A673 (cell line): ENCODE results near the gene ARL3. TPM values are rescaled to one million over a fixed set of nuclear protein-coding genes. Genes with fewer than 3 reads are reported as not detected.

ENCODE experiments used
- BruUV-seq: library from RNA; stranded (reverse); fragments of 400-500 nt; replicated peaks from 2 replicates; lab custom pipeline; 2021; lab: Mats Ljungman, UMichigan
- CTCF ChIA-PET: fragments of 300-600 bp; sonication (Branson Sonifier 250); formaldehyde crosslinking; loops from one replicate; lab custom pipeline; 2022; ENCODE audit warnings: antibody characterized with exemption; lab: Charles Lee
- POLR2A ChIA-PET: fragments of 300-600 bp; sonication (Branson Sonifier 250); formaldehyde crosslinking; loops from one replicate; lab custom pipeline; 2022; ENCODE audit warnings: antibody characterized with exemption; ENCODE audit not compliant: low non-redundant PET; lab: Charles Lee
- DNase-seq: peaks from one replicate; pipeline ENCODE4 v3.0.0-alpha.2; 2015; ENCODE audit warnings: low spot score
- H3K27ac ChIP-seq: fragments of 200-600 bp; sonication (generic); 2 replicates; pipeline ENCODE4 v1.5.1; 2016; ENCODE audit warnings: mixed run types, low read depth, mild to moderate bottlenecking, mixed read lengths, antibody characterized with exemption, low read length; ENCODE audit not compliant: poor library complexity, severe bottlenecking
- H3K27me3 ChIP-seq: fragments of 200-600 bp; sonication (generic); replicated peaks from 2 replicates; pipeline ENCODE4 v1.6.1; 2017; ENCODE audit warnings: mixed run types, low read depth, mild to moderate bottlenecking, mixed read lengths, antibody characterized with exemption, low read length; ENCODE audit not compliant: insufficient read depth, poor library complexity
- H3K36me3 ChIP-seq: fragments of 200-600 bp; sonication (generic); 2 replicates; pipeline ENCODE4 v1.6.1; 2016; ENCODE audit warnings: mixed run types, mild to moderate bottlenecking, mixed read lengths, antibody characterized with exemption, low read length; ENCODE audit not compliant: insufficient read depth, poor library complexity, severe bottlenecking
- H3K4me1 ChIP-seq: fragments of 200-600 bp; sonication (generic); 2 replicates; pipeline ENCODE4 v1.6.1; 2017; ENCODE audit warnings: mixed run types, mild to moderate bottlenecking, mixed read lengths, antibody characterized with exemption, low read length; ENCODE audit not compliant: insufficient read depth, poor library complexity, severe bottlenecking
- H3K4me3 ChIP-seq: fragments of 200-600 bp; sonication (generic); 2 replicates; pipeline ENCODE4 v1.5.1; 2016; ENCODE audit warnings: low read depth, mixed run types, mild to moderate bottlenecking, mixed read lengths, low read length; ENCODE audit not compliant: poor library complexity, severe bottlenecking
- H3K9me3 ChIP-seq: fragments of 200-600 bp; sonication (generic); 2 replicates; pipeline ENCODE4 v1.6.1; 2016; ENCODE audit warnings: mixed run types, low read depth, mild to moderate bottlenecking, mixed read lengths, antibody characterized with exemption, low read length; ENCODE audit not compliant: poor library complexity, severe bottlenecking
- EZH2 ChIP-seq: fragments of 200-600 bp; sonication (generic); IDR thresholded peaks from 2 replicates; pipeline ENCODE4 v1.6.1; 2017; ENCODE audit warnings: borderline replicate concordance, low read depth, mild to moderate bottlenecking, mixed read lengths, antibody characterized with exemption, low read length; ENCODE audit not compliant: poor library complexity, severe bottlenecking
- intact Hi-C: fragments of 100-400 bp; cut with micrococcal nuclease; formaldehyde crosslinking; loops from one replicate; pipeline ENCODE4 v1.10.0; 2022; ENCODE audit not compliant: unreplicated experiment
- total RNA-seq: library from RNA; stranded (reverse); gene quantifications from 2 replicates; pipeline ENCODE4 v1.2.3, GENCODE V29; 2021
- TF ChIP-seq, protein P1 (sequence below): fragments of 300-800, 200-600 bp; sonication (generic); conservative IDR thresholded peaks from 2 replicates; pipeline ENCODE4 v1.5.1; 2017; ENCODE audit warnings: low read depth, mild to moderate bottlenecking, antibody characterized with exemption, low read length, moderate library complexity, mixed read lengths

Gene ARL3
- total RNA-seq, 1 experiment from 2014 or later, result 14.9 TPM

GRCh38 chr10:102629661-102630614 is 84.3 kb downstream of the ARL3 start:
- BruUV-seq, result no TSS peak
- no peak overlapping the region for H3K4me3 ChIP-seq
- H3K27ac ChIP-seq, result peak overlapping the region; percentile 42
- H3K36me3 ChIP-seq, result no peaks in the 10 kb centered on the region
- ChIA-PET CTCF (no interaction called here), POLR2A (no interaction called here)
- TF ChIP-seq, protein P1, sequence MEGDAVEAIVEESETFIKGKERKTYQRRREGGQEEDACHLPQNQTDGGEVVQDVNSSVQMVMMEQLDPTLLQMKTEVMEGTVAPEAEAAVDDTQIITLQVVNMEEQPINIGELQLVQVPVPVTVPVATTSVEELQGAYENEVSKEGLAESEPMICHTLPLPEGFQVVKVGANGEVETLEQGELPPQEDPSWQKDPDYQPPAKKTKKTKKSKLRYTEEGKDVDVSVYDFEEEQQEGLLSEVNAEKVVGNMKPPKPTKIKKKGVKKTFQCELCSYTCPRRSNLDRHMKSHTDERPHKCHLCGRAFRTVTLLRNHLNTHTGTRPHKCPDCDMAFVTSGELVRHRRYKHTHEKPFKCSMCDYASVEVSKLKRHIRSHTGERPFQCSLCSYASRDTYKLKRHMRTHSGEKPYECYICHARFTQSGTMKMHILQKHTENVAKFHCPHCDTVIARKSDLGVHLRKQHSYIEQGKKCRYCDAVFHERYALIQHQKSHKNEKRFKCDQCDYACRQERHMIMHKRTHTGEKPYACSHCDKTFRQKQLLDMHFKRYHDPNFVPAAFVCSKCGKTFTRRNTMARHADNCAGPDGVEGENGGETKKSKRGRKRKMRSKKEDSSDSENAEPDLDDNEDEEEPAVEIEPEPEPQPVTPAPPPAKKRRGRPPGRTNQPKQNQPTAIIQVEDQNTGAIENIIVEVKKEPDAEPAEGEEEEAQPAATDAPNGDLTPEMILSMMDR, result no peak
- no peak for TF ChIP-seq EZH2
- H3K9me3 ChIP-seq, result no peaks in the 10 kb centered on the region
- intact Hi-C loops, result no loop called here
- H3K27me3 ChIP-seq, result no peaks in the 10 kb centered on the region
- H3K4me1 ChIP-seq, result peaks cover 12% of the 10 kb centered on the region
- DNase-seq, result no peak

GRCh38 chr10:102628451-102628911 is 85.7 kb downstream of the ARL3 start:
- intact Hi-C loops, result no loop called here
- no peak for TF ChIP-seq EZH2
- TF ChIP-seq, protein P1, result no peak

GRCh38 chr10:102627736-102628293 is 86.4 kb downstream of the ARL3 start:
- CTCF ChIA-PET, result no interaction called here
- intact Hi-C loops, result no loop called here
- peak overlapping the region; percentile 67 for H3K27ac ChIP-seq
- no TSS peak for BruUV-seq
- no peak for DNase-seq
- peaks cover 3% of the 10 kb centered on the region for H3K4me1 ChIP-seq
- H3K36me3 ChIP-seq, result no peaks in the 10 kb centered on the region
- TF ChIP-seq EZH2, result no peak
- TF ChIP-seq, protein P1, result no peak
- no peak overlapping the region for H3K4me3 ChIP-seq
- H3K27me3 ChIP-seq, result no peaks in the 10 kb centered on the region
- POLR2A ChIA-PET, result interaction anchor here (0.6 kb wide), 1 partner anchor 49 kb away, joined by 3 read pairs; no protein-coding TSS in a partner anchor
- no peaks in the 10 kb centered on the region for H3K9me3 ChIP-seq

More at GRCh38 chr10:102628451-102628911, 85.7 kb downstream of the ARL3 start:
- BruUV-seq, result no TSS peak
- POLR2A ChIA-PET, result no interaction called here
- no peak overlapping the region for H3K4me3 ChIP-seq
- no peaks in the 10 kb centered on the region for H3K9me3 ChIP-seq
- DNase-seq, result no peak
- H3K4me1 ChIP-seq, result peaks cover 10% of the 10 kb centered on the region
- CTCF ChIA-PET, result no interaction called here
- no peaks in the 10 kb centered on the region for H3K36me3 ChIP-seq
- H3K27me3 ChIP-seq, result no peaks in the 10 kb centered on the region
- H3K27ac ChIP-seq, result peak overlapping the region; percentile 67
